Muscle of leg (tissue), 11 donors: ENCODE results near the gene CHCHD4. TPM values are rescaled to one million over a fixed set of nuclear protein-coding genes. Genes with fewer than 3 reads are reported as not detected.
A peak's percentile ranks its signal among the peaks of the same experiment; 100 is the strongest.

Experiments used
- DNase-seq: peaks from one replicate; pipeline ENCODE4 v3.0.0; 2013
- H3K27ac ChIP-seq: one replicate; pipeline ENCODE4 v1.5.1; 2013; ENCODE audit warnings: mild to moderate bottlenecking, low read length, control low read depth
- H3K27me3 ChIP-seq: one replicate; pipeline ENCODE4 v1.6.1; 2013; ENCODE audit warnings: low read length; ENCODE audit not compliant: control insufficient read depth, insufficient read depth
- H3K36me3 ChIP-seq: one replicate; pipeline ENCODE4 v1.6.1; 2013; ENCODE audit warnings: low read length; ENCODE audit not compliant: control insufficient read depth, insufficient read depth
- H3K4me1 ChIP-seq: one replicate; pipeline ENCODE4 v1.6.1; 2013; ENCODE audit warnings: low read length; ENCODE audit not compliant: control insufficient read depth, insufficient read depth
- H3K4me3 ChIP-seq: one replicate; pipeline ENCODE4 v1.5.1; 2013; ENCODE audit warnings: low read length, control low read depth
- H3K9me3 ChIP-seq: replicated peaks from 2 replicates; pipeline ENCODE4 v1.6.1; 2013; ENCODE audit warnings: low read depth, low read length; ENCODE audit not compliant: control insufficient read depth
- WGBS: methylation state at CpG from one replicate; pipeline ENCODE4 v1.1.5; 2013; ENCODE audit warnings: missing lambda C conversion rate; ENCODE audit not compliant: insufficient coverage; 5-methylcytosine and 5-hydroxymethylcytosine counted together
- polyA plus RNA-seq, 8 donors: library from polyadenylated mRNA; unstranded; fragments of 120-200 nt; gene quantifications; one replicate each; pipeline versions ENCODE4 v1.2.1 to v1.2.3, GENCODE V29; 2013; ENCODE audit warnings: inconsistent platforms in 1 of 8, low replicate concordance in 1 of 8; ENCODE audit not compliant: insufficient read length in 8 of 8, insufficient read depth in 1 of 8
- total RNA-seq: library from RNA; stranded (reverse); fragments of 120-200 nt; gene quantifications from one replicate; pipeline ENCODE4 v1.2.4, GENCODE V29; 2013

Gene CHCHD4
- total and polyA plus RNA-seq, 9 donors: 12.1 to 15.3 (median 13.0) TPM

- Histone ChIP-seq H3K27me3 (no peaks in the 10 kb centered on the region), H3K27ac (peak overlapping the region; percentile 65), H3K36me3 (peaks cover 91% of the 10 kb centered on the region), H3K4me3 (no peak overlapping the region), H3K4me1 (peaks cover 26% of the 10 kb centered on the region), H3K9me3 (no peaks in the 10 kb centered on the region)
- 84% methylated on average over 15 of the region's 16 CpGs for WGBS
- DNase-seq: no peak
Observed at GRCh38 chr3:14138109-14138877, 13.6 kb upstream of the CHCHD4 start.

GRCh38 chr3:14137445-14137844 lies 12.8 kb upstream of the CHCHD4 start:
- DNase-seq: no peak
- Histone ChIP-seq H3K4me1 (peaks cover 26% of the 10 kb centered on the region), H3K27me3 (no peaks in the 10 kb centered on the region), H3K9me3 (no peaks in the 10 kb centered on the region), H3K36me3 (peaks cover 93% of the 10 kb centered on the region), H3K27ac (peak overlapping the region; percentile 65), H3K4me3 (no peak overlapping the region)
- WGBS: 57% methylated on average over 1 of the region's 3 CpGs

- WGBS: 50% methylated on average over 1 of the region's 3 CpGs
- H3K36me3 ChIP-seq: peaks cover 95% of the 10 kb centered on the region
- H3K9me3 ChIP-seq: no peaks in the 10 kb centered on the region
- peak overlapping the region; percentile 65 for H3K27ac ChIP-seq
- DNase-seq: peak; percentile 63
- no peak overlapping the region for H3K4me3 ChIP-seq
- peaks cover 26% of the 10 kb centered on the region for H3K4me1 ChIP-seq
- no peaks in the 10 kb centered on the region for H3K27me3 ChIP-seq
Observed at GRCh38 chr3:14137004-14137403, 12.3 kb upstream of the CHCHD4 start.

- Histone ChIP-seq H3K9me3 (no peaks in the 10 kb centered on the region), H3K36me3 (peaks cover 95% of the 10 kb centered on the region), H3K4me3 (no peak overlapping the region), H3K4me1 (peaks cover 26% of the 10 kb centered on the region), H3K27ac (no peak overlapping the region), H3K27me3 (no peaks in the 10 kb centered on the region)
- WGBS: 100% methylated on average over 3 of the region's 11 CpGs
- DNase-seq: no peak
Observed at GRCh38 chr3:14135581-14135980, 10.9 kb upstream of the CHCHD4 start.

GRCh38 chr3:14134291-14134690 lies 9.6 kb upstream of the CHCHD4 start:
- DNase-seq: no peak
- no peaks in the 10 kb centered on the region for H3K27me3 ChIP-seq
- WGBS: 91% methylated on average over 6 of the region's 6 CpGs

GRCh38 chr3:14133876-14134275 lies 9.2 kb upstream of the CHCHD4 start:
- Histone ChIP-seq H3K9me3 (no peaks in the 10 kb centered on the region), H3K4me3 (no peak overlapping the region), H3K27me3 (no peaks in the 10 kb centered on the region), H3K4me1 (peaks cover 26% of the 10 kb centered on the region), H3K36me3 (peaks cover 92% of the 10 kb centered on the region), H3K27ac (no peak overlapping the region)
- WGBS: 100% methylated on average over 3 of the region's 5 CpGs
- DNase-seq: no peak

More at GRCh38 chr3:14134291-14134690, 9.6 kb upstream of the CHCHD4 start:
- peaks cover 94% of the 10 kb centered on the region for H3K36me3 ChIP-seq
- H3K27ac ChIP-seq: no peak overlapping the region
- no peak overlapping the region for H3K4me3 ChIP-seq
- peaks cover 26% of the 10 kb centered on the region for H3K4me1 ChIP-seq
- no peaks in the 10 kb centered on the region for H3K9me3 ChIP-seq

GRCh38 chr3:14133188-14133800 lies 8.6 kb upstream of the CHCHD4 start:
- WGBS: 94% methylated on average over 9 of the region's 10 CpGs
- no peaks in the 10 kb centered on the region for H3K9me3 ChIP-seq
- no peaks in the 10 kb centered on the region for H3K27me3 ChIP-seq
- H3K4me1 ChIP-seq: peaks cover 22% of the 10 kb centered on the region
- no peak overlapping the region for H3K4me3 ChIP-seq
- no peak for DNase-seq
- no peak overlapping the region for H3K27ac ChIP-seq
- peaks cover 90% of the 10 kb centered on the region for H3K36me3 ChIP-seq

GRCh38 chr3:14132689-14133088 lies 8.0 kb upstream of the CHCHD4 start:
- no peak overlapping the region for H3K27ac ChIP-seq
- H3K4me3 ChIP-seq: no peak overlapping the region
- no peaks in the 10 kb centered on the region for H3K27me3 ChIP-seq
- peaks cover 16% of the 10 kb centered on the region for H3K4me1 ChIP-seq
- H3K9me3 ChIP-seq: no peaks in the 10 kb centered on the region
- H3K36me3 ChIP-seq: peaks cover 91% of the 10 kb centered on the region
- WGBS: 94% methylated on average over 3 of the region's 6 CpGs
- no peak for DNase-seq

GRCh38 chr3:14132120-14132519 lies 7.5 kb upstream of the CHCHD4 start:
- 91% methylated on average over 8 of the region's 8 CpGs for WGBS
- no peaks in the 10 kb centered on the region for H3K9me3 ChIP-seq
- no peak for DNase-seq
- peaks cover 10% of the 10 kb centered on the region for H3K4me1 ChIP-seq
- H3K36me3 ChIP-seq: peaks cover 88% of the 10 kb centered on the region
- H3K4me3 ChIP-seq: no peak overlapping the region
- no peak overlapping the region for H3K27ac ChIP-seq
- no peaks in the 10 kb centered on the region for H3K27me3 ChIP-seq

- peaks cover 88% of the 10 kb centered on the region for H3K36me3 ChIP-seq
- no peaks in the 10 kb centered on the region for H3K27me3 ChIP-seq
- H3K4me3 ChIP-seq: no peak overlapping the region
- no peaks in the 10 kb centered on the region for H3K9me3 ChIP-seq
- 76% methylated on average over 3 of the region's 5 CpGs for WGBS
- H3K27ac ChIP-seq: no peak overlapping the region
- H3K4me1 ChIP-seq: peaks cover 9% of the 10 kb centered on the region
- DNase-seq: no peak
Observed at GRCh38 chr3:14131134-14131533, 6.5 kb upstream of the CHCHD4 start.
